ENCODE data around the gene FRYL. TPM values are rescaled to one million over a fixed set of nuclear protein-coding genes. Genes with fewer than 3 reads are reported as not detected.

FRYL gene
- total RNA-seq, 1 donor from 2014 or later = 65.5 TPM

DNA sequence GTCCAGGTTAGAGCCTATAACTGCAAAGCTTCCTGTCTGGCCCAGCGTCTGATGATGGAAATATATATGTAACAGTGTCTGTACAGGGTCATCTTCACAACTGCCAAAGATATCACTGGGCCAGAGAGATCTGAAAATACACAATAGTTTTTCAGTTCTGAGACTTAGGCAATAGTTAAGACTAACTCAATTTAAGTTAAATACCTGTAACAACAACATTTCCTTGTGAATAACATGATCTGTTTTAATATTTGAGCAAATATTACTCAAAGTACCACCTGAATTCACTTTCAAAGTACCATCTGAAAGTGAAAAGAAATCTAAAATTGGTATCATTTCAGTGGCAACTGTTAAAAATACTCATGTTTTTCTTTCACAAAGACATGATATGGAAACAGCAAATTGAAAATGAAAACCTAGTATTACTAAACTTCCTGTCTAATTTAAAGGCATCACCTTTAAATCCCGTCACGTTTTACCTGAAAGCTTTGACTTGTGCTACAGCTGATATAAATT lies 280.5 kb downstream of the FRYL start:
- no peak overlapping the region for H3K4me3 Mint-ChIP-seq (ENCODE audit: low read depth)
- H3K9me3 Mint-ChIP-seq (ENCODE audit: low read depth) = no peaks in the 10 kb centered on the region
- peaks cover 10% of the 10 kb centered on the region for H3K4me1 Mint-ChIP-seq (ENCODE audit: low read depth)
- H3K27ac Mint-ChIP-seq = no peak overlapping the region
- H3K27me3 Mint-ChIP-seq = no peaks in the 10 kb centered on the region
- DNase-seq (ENCODE audit: low spot score, unreplicated experiment) = no peak
- H3K36me3 Mint-ChIP-seq (ENCODE audit: insufficient read depth) = peaks cover 17% of the 10 kb centered on the region
- TF ChIP-seq, protein P1, sequence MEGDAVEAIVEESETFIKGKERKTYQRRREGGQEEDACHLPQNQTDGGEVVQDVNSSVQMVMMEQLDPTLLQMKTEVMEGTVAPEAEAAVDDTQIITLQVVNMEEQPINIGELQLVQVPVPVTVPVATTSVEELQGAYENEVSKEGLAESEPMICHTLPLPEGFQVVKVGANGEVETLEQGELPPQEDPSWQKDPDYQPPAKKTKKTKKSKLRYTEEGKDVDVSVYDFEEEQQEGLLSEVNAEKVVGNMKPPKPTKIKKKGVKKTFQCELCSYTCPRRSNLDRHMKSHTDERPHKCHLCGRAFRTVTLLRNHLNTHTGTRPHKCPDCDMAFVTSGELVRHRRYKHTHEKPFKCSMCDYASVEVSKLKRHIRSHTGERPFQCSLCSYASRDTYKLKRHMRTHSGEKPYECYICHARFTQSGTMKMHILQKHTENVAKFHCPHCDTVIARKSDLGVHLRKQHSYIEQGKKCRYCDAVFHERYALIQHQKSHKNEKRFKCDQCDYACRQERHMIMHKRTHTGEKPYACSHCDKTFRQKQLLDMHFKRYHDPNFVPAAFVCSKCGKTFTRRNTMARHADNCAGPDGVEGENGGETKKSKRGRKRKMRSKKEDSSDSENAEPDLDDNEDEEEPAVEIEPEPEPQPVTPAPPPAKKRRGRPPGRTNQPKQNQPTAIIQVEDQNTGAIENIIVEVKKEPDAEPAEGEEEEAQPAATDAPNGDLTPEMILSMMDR (IDR thresholded peaks at IDR 0.05; ENCODE audit: unreplicated experiment) = no peak

- Mint-ChIP-seq H3K36me3 (ENCODE audit: insufficient read depth) (peaks cover 17% of the 10 kb centered on the region), H3K4me1 (ENCODE audit: low read depth) (peaks cover 8% of the 10 kb centered on the region), H3K9me3 (ENCODE audit: low read depth) (no peaks in the 10 kb centered on the region), H3K4me3 (ENCODE audit: low read depth) (no peak overlapping the region), H3K27me3 (no peaks in the 10 kb centered on the region), H3K27ac (no peak overlapping the region)
- DNase-seq (ENCODE audit: low spot score, unreplicated experiment) = no peak
- TF ChIP-seq, protein P1 (IDR thresholded peaks at IDR 0.05; ENCODE audit: unreplicated experiment) = no peak
Measured at GRCh38 chr4:48498895-48499294, 281.2 kb downstream of the FRYL start.

DNA sequence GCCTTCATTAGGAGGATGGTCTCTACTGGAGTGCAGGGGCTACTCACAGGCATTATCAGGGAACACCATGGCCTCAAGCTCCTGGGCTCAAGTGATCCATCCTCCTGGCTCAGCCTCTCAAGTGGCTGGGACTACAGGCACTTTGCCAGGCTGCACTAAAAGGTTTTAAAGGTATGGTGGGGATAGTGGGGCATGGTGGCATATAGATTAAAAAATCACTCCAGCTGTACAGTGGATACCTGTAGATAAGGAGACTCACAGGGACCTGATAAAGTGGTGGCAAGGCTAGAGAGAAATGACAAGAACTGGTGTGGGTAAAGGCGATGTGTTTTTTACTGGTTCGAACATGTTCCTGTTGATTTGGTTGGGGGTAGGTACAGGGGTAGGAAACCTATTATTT lies 284.1 kb downstream of the FRYL start:
- peaks cover 14% of the 10 kb centered on the region for H3K4me1 Mint-ChIP-seq (ENCODE audit: low read depth)
- H3K27me3 Mint-ChIP-seq = peaks cover 21% of the 10 kb centered on the region
- H3K36me3 Mint-ChIP-seq (ENCODE audit: insufficient read depth) = peaks cover 11% of the 10 kb centered on the region
- H3K4me3 Mint-ChIP-seq (ENCODE audit: low read depth) = no peak overlapping the region
- no peaks in the 10 kb centered on the region for H3K9me3 Mint-ChIP-seq (ENCODE audit: low read depth)
- DNase-seq (ENCODE audit: low spot score, unreplicated experiment) = no peak
- H3K27ac Mint-ChIP-seq = no peak overlapping the region
- TF ChIP-seq, protein P1 (IDR thresholded peaks at IDR 0.05; ENCODE audit: unreplicated experiment) = no peak

DNA sequence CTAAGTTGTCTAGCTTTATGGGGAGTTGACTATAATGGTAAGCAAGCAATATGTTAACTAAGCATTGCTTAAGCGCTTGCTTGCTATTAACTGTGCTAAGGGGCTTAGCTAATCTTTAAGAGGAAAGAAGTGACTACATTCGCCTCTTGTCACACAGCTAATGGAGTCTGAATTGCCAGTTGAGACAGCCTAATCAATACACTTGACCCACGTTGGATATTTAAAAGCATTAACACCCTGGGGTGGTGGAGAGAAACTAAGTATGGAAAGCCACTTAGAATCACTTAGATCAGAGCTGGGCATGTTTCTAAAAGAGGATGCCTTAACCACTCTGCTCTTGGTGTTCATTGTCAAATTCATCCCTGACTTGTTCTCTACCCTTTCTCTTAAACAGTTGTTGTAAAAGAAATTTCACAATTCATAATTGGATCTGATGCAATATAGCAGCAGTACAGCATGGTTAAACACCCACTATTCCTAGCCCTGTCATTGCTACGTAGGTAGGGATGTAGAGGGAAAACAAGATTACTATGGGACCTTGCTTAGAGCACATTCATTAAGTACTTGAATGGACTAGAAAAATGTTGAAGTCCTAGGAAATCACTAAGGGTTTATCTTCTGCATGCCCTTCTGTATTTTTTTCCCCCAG lies 286.5 kb downstream of the FRYL start:
- Mint-ChIP-seq H3K4me3 (ENCODE audit: low read depth) (no peak overlapping the region), H3K27ac (no peak overlapping the region), H3K9me3 (ENCODE audit: low read depth) (no peaks in the 10 kb centered on the region), H3K4me1 (ENCODE audit: low read depth) (peaks cover 10% of the 10 kb centered on the region), H3K27me3 (peaks cover 34% of the 10 kb centered on the region), H3K36me3 (ENCODE audit: insufficient read depth) (peaks cover 2% of the 10 kb centered on the region)
- TF ChIP-seq, protein P1 (IDR thresholded peaks at IDR 0.05; ENCODE audit: unreplicated experiment) = no peak
- no peak for DNase-seq (ENCODE audit: low spot score, unreplicated experiment)

DNA sequence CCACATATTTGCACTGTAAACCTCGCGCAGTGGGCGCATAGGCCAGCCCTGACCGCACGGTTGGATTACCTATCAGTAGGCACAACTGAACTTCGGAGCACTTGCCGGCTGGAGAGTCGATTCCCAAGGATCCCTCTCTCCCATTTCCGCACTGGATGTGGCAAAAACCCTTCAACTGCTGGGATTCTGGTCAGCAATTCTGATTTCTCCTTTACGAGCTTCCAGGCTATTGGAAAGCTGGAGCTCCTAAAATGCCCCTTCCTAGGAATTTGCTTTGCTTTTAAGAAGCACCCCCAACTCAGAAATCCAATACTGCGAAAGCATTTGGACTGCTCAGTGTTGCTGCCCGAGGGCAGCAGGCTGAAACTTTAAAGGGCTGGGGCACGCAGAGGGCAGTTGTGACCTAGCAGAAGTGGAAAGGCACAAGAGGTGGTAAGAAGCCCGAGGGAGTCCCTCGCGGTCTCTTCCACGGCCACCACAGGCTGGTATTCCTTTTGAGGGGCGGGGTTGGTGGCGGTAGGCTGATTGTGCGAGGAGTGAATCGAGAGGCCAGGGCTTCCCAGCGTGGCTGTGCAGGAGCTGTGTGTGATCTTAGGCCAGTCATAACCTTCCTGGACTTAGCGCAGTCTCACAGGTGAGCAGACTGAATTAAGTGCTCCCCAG lies 288.4 kb downstream of the FRYL start:
- H3K9me3 Mint-ChIP-seq (ENCODE audit: low read depth) = no peaks in the 10 kb centered on the region
- peaks cover 49% of the 10 kb centered on the region for H3K27me3 Mint-ChIP-seq
- H3K36me3 Mint-ChIP-seq (ENCODE audit: insufficient read depth) = peaks cover 4% of the 10 kb centered on the region
- H3K4me3 Mint-ChIP-seq (ENCODE audit: low read depth) = no peak overlapping the region
- H3K27ac Mint-ChIP-seq = no peak overlapping the region
- peaks cover 9% of the 10 kb centered on the region for H3K4me1 Mint-ChIP-seq (ENCODE audit: low read depth)
- TF ChIP-seq, protein P1 (IDR thresholded peaks at IDR 0.05; ENCODE audit: unreplicated experiment) = no peak
- DNase-seq (ENCODE audit: low spot score, unreplicated experiment) = no peak
